SK-N-SH treated with all-trans-retinoic acid at 6 μM for 48 hours (cell line): ENCODE results near the gene KSR2.

Experiments
- ARNTL ChIP-seq: fragments of 450-650 bp; formaldehyde crosslinking; IDR thresholded peaks from 2 replicates; pipeline ENCODE4 v1.5.0; 2020; ENCODE audit warnings: low read depth, mild to moderate bottlenecking, moderate library complexity, borderline replicate concordance
- ESRRG ChIP-seq: fragments of 250-450 bp; sonication (Bioruptor Pico); IDR thresholded peaks from 2 replicates; pipeline ENCODE4 v1.6.1; 2021; ENCODE audit warnings: mild to moderate bottlenecking
- ZNF565 ChIP-seq: fragments of 450-650 bp; formaldehyde crosslinking; conservative IDR thresholded peaks from 2 replicates; pipeline ENCODE4 v1.5.0; 2020; ENCODE audit warnings: low read depth, mild to moderate bottlenecking, moderate library complexity

GRCh38 chr12:117844114-117844830 lies 124.5 kb downstream of the KSR2 start:
- TF ChIP-seq ARNTL (CRISPR knock-in tag) (no peak), ESRRG (no peak), ZNF565 (CRISPR knock-in tag) (no peak)
